ENCODE results near the gene EIF4EBP2. TPM values are rescaled to one million over a fixed set of nuclear protein-coding genes. Genes with fewer than 3 reads are reported as not detected.

The EIF4EBP2 gene
- total and polyA plus RNA-seq, 2 of the 13 experiments (the other 11 are each of a cell fraction or from before 2014, with no cell fraction given), result 16.9 to 22.0 TPM

GRCh38 chr10:70404036-70404786 is at the start of gene EIF4EBP2 (continued):
- 0 out of 2 replicates have a peak, but pooled peaks have one; percentile 28 for TF ChIP-seq HMGXB3 (CRISPR knock-in tag; IDR thresholded peaks at IDR 0.05; ENCODE audit: borderline replicate concordance)
- peak; percentile 44; the same call in 1 of the 2 replicates for TF ChIP-seq MXD3 (CRISPR knock-in tag; IDR thresholded peaks at IDR 0.05)
- peak in 1 of 2 experiments; percentile 43; a peak in 1 of 4 replicates for TF ChIP-seq REST (IDR thresholded peaks at IDR 0.05; ENCODE audit: borderline replicate concordance in 1 of 2, low read depth in 1 of 2, low read length in 2 of 2)
- peak; percentile 96 for TF ChIP-seq GABPB1 (CRISPR knock-in tag; IDR thresholded peaks at IDR 0.05)
- peak; percentile 67; the same call in 1 of the 2 replicates for TF ChIP-seq KDM5B (CRISPR knock-in tag; IDR thresholded peaks at IDR 0.05; ENCODE audit: borderline replicate concordance)
- TF ChIP-seq TBX2 (CRISPR knock-in tag; IDR thresholded peaks at IDR 0.05; ENCODE audit: borderline replicate concordance), result peak; percentile 76; the same call in 1 of the 2 replicates
- peak; percentile 70; the same call in 1 of the 2 replicates for TF ChIP-seq PITX1 (CRISPR knock-in tag; IDR thresholded peaks at IDR 0.05)
- TF ChIP-seq HNF1A (IDR thresholded peaks at IDR 0.05; ENCODE audit: low read depth), result no peak
- 0 out of 2 replicates have a peak, but pooled peaks have one; percentile 41 for TF ChIP-seq HNF1A (CRISPR knock-in tag; IDR thresholded peaks at IDR 0.05; ENCODE audit: borderline replicate concordance)
- TF ChIP-seq POGK (CRISPR knock-in tag; conservative IDR thresholded peaks at IDR 0.05), result peak; percentile 85
- TF ChIP-seq ZNF749 (CRISPR knock-in tag; IDR thresholded peaks at IDR 0.05; ENCODE audit: borderline replicate concordance), result peak; percentile 87; the same call in 1 of the 2 replicates
